Mammary epithelial cell (primary cell): ENCODE data around the gene NHLRC4.

Source experiments
- CTCF ChIP-seq, 2 donors: IDR thresholded peaks in 1 of 2; conservative IDR thresholded peaks in 1 of 2; 2 replicates each; pipeline ENCODE4 v1.5.1; 2011 to 2012; ENCODE audit warnings: inconsistent platforms in 2 of 2, low read length in 2 of 2, mild to moderate bottlenecking in 2 of 2, control low read depth in 1 of 2, low read depth in 1 of 2; ENCODE audit not compliant: insufficient read depth in 1 of 2; ENCODE audit errors: extremely low read depth in 1 of 2
- EZH2 ChIP-seq: IDR thresholded peaks from 2 replicates; pipeline ENCODE4 v1.6.1; 2012; ENCODE audit warnings: low read length, inconsistent platforms, borderline replicate concordance

GRCh38 chr16:615122-615521 is 48.3 kb downstream of the NHLRC4 start:
- no peak for TF ChIP-seq CTCF (conservative IDR thresholded peaks at IDR 0.05 in 1 of 2, IDR thresholded peaks at IDR 0.05 in 1 of 2; ENCODE audit: extremely low read depth in 1 of 2, insufficient read depth in 1 of 2, low read depth in 1 of 2, low read length in 2 of 2)
- TF ChIP-seq EZH2, result no peak
